Endothelial cell of umbilical vein (primary cell): ENCODE data around the gene AGBL5. TPM values are rescaled to one million over a fixed set of nuclear protein-coding genes. Genes with fewer than 3 reads are reported as not detected.
"Not testable (repeated sequence)": the region's sequence is repeated elsewhere in the genome, so short reads cannot be mapped to it uniquely, and the experiment has no call there.

Experiments
- BruUV-seq: library from RNA; stranded (reverse); fragments of 400-500 nt; replicated peaks from 2 replicates; lab custom pipeline; 2021; lab: Mats Ljungman, UMichigan
- CTCF ChIA-PET: fragments of 300-600, 350-600 bp; sonication (Branson Sonifier 250); formaldehyde crosslinking; loops from one replicate; lab custom pipeline; 2021; ENCODE audit warnings: antibody characterized with exemption, inconsistent platforms; lab: Charles Lee
- POLR2A ChIA-PET: fragments of 300-600, 350-600 bp; sonication (Branson Sonifier 250); formaldehyde crosslinking; loops from one replicate; lab custom pipeline; 2021; ENCODE audit warnings: antibody characterized with exemption, inconsistent platforms; lab: Charles Lee
- DNase-seq: peaks from one replicate; pipeline ENCODE4 v3.0.0-alpha.2; 2011; ENCODE audit warnings: low read depth, low spot score
- FAIRE-seq: peaks from 2 replicates; lab custom pipeline; 2011; peaks lifted over from hg19 to GRCh38; lab: Jason Lieb, UNC
- H2AFZ ChIP-seq: 2 replicates; pipeline ENCODE4 v1.6.0; 2012; ENCODE audit warnings: low read depth, low read length, control low read depth, inconsistent platforms
- H3K27ac ChIP-seq: 2 replicates; pipeline ENCODE4 v1.5.1; 2011; ENCODE audit warnings: low read depth, mild to moderate bottlenecking, control low read depth, low read length, moderate library complexity; ENCODE audit not compliant: insufficient read depth
- H3K27me3 ChIP-seq, 2 experiments: 2 replicates each; pipeline versions ENCODE4 v1.6.0 to v1.6.1; 2011; ENCODE audit warnings: low read length in 2 of 2, mixed read lengths in 1 of 2; ENCODE audit not compliant: control insufficient read depth in 2 of 2, insufficient read depth in 2 of 2
- H3K36me3 ChIP-seq, 2 experiments: 2 replicates in 1 of 2; 3 replicates in 1 of 2; pipeline ENCODE4 v1.5.1; 2011; ENCODE audit warnings: low read length in 2 of 2, mild to moderate bottlenecking in 1 of 2, moderate library complexity in 1 of 2; ENCODE audit not compliant: control insufficient read depth in 2 of 2, insufficient read depth in 2 of 2; ENCODE audit errors: extremely low read depth in 1 of 2
- H3K4me1 ChIP-seq: 3 replicates; pipeline ENCODE4 v1.5.1; 2011; ENCODE audit warnings: mild to moderate bottlenecking, low read length; ENCODE audit not compliant: control insufficient read depth, insufficient read depth; ENCODE audit errors: extremely low read depth
- H3K4me2 ChIP-seq: 2 replicates; pipeline ENCODE4 v1.6.1; 2011; ENCODE audit warnings: low read length, control low read depth, mixed read lengths; ENCODE audit not compliant: insufficient read depth
- H3K4me3 ChIP-seq, 3 experiments: fragments of 200-600 bp in 1 of 3; sonication (generic), shearing (Covaris generic) in 1 of 3; replicated peaks in 1 of 3; 2 replicates each; pipeline ENCODE4 v1.5.1; 2011 to 2016; ENCODE audit warnings: control low read depth in 3 of 3, low read length in 3 of 3, mild to moderate bottlenecking in 2 of 3, inconsistent platforms in 1 of 3, low read depth in 1 of 3, moderate library complexity in 1 of 3; ENCODE audit not compliant: insufficient read depth in 1 of 3
- H3K79me2 ChIP-seq: 2 replicates; pipeline ENCODE4 v1.6.0; 2012; ENCODE audit warnings: low read length, inconsistent platforms; ENCODE audit not compliant: control insufficient read depth, insufficient read depth
- H3K9ac ChIP-seq: replicated peaks from 2 replicates; pipeline ENCODE3; 2011; ENCODE audit warnings: low read length, control low read depth; ENCODE audit not compliant: insufficient read depth; ENCODE audit errors: extremely low read depth
- H3K9me1 ChIP-seq: replicated peaks from 3 replicates; pipeline ENCODE4 v1.6.0; 2011; ENCODE audit warnings: mild to moderate bottlenecking, low read length; ENCODE audit not compliant: control insufficient read depth, insufficient read depth; ENCODE audit errors: extremely low read depth
- H3K9me3 ChIP-seq: replicated peaks from 2 replicates; pipeline ENCODE4 v1.5.1; 2012; ENCODE audit warnings: low read length, inconsistent platforms; ENCODE audit not compliant: control insufficient read depth, insufficient read depth
- H4K20me1 ChIP-seq: replicated peaks from 2 replicates; pipeline ENCODE3; 2011; ENCODE audit warnings: mild to moderate bottlenecking, low read length; ENCODE audit not compliant: control insufficient read depth, insufficient read depth; ENCODE audit errors: extremely low read depth
- EZH2 ChIP-seq: IDR thresholded peaks from 2 replicates; pipeline ENCODE4 v1.6.1; 2012; ENCODE audit warnings: borderline replicate concordance, low read depth, mild to moderate bottlenecking, moderate library complexity, low read length, inconsistent platforms; ENCODE audit not compliant: severe bottlenecking
- GATA2 ChIP-seq: IDR thresholded peaks from 2 replicates; pipeline ENCODE4 v1.7.0; 2011; ENCODE audit warnings: low read depth, mild to moderate bottlenecking, moderate library complexity, mixed read lengths, low read length; ENCODE audit not compliant: insufficient read length, insufficient read depth
- JUN ChIP-seq: IDR thresholded peaks from 2 replicates; pipeline ENCODE4 v1.6.1; 2011; ENCODE audit warnings: borderline replicate concordance, low read depth; ENCODE audit not compliant: insufficient read length, insufficient read depth
- MYC ChIP-seq: IDR thresholded peaks from one replicate; pipeline ENCODE4 v1.6.1; 2011; ENCODE audit warnings: mild to moderate bottlenecking, low read depth, low read length
- POLR2A ChIP-seq: IDR thresholded peaks from 2 replicates; pipeline ENCODE4 v1.6.1; 2012; ENCODE audit warnings: low read depth, mild to moderate bottlenecking, control low read depth, low read length
- POLR2AphosphoS5 ChIP-seq: IDR thresholded peaks from 2 replicates; pipeline ENCODE4 v1.6.1; 2012; ENCODE audit warnings: low read depth, mild to moderate bottlenecking, control low read depth, low read length, moderate library complexity; ENCODE audit not compliant: insufficient read depth
- dilution Hi-C: fragments of 300-500 bp; cut with MboI; formaldehyde crosslinking; loops from one replicate; pipeline ENCODE4 v1.15.0; 2019; ENCODE audit warnings: low sequenced_read_pairs; ENCODE audit not compliant: extremely low pct_ligation_motif_present
- intact Hi-C: fragments of 100-400 bp; cut with micrococcal nuclease; formaldehyde crosslinking; loops from one replicate; pipeline ENCODE4 v1.10.0; 2022
- polyA plus RNA-seq, 4 experiments: library from polyadenylated mRNA; depleted of rRNA in 3 of 4; stranded (reverse) in 3 of 4; unstranded in 1 of 4; fragments of >200 nt; gene quantifications; 2 replicates each; pipeline versions ENCODE4 v1.2.1 to v1.2.3, GENCODE V29; 2011 to 2012; ENCODE audit warnings: missing spikeins in 1 of 4
- total RNA-seq: library from RNA; stranded (reverse); gene quantifications from 2 replicates; pipeline ENCODE4 v1.2.3, GENCODE V29; 2021
- TF ChIP-seq, protein P1 (sequence below), 2 donors: IDR thresholded peaks; 1 replicate in 1 of 2; 2 replicates in 1 of 2; pipeline ENCODE4 v1.5.1; 2011; ENCODE audit warnings: low read length in 2 of 2, mild to moderate bottlenecking in 2 of 2, moderate library complexity in 2 of 2, control low read depth in 1 of 2, inconsistent platforms in 1 of 2, low read depth in 1 of 2; ENCODE audit not compliant: insufficient read depth in 1 of 2; ENCODE audit errors: extremely low read depth in 1 of 2
- TF ChIP-seq, protein P2 (sequence below): IDR thresholded peaks from 2 replicates; pipeline ENCODE4 v1.6.1; 2011; ENCODE audit not compliant: insufficient read depth, insufficient read length

AGBL5 gene
- total and polyA plus RNA-seq, 2 donors (not counting 3 experiments of a cell fraction or from before 2014, with no cell fraction given) = 28.2 to 41.9 TPM

DNA sequence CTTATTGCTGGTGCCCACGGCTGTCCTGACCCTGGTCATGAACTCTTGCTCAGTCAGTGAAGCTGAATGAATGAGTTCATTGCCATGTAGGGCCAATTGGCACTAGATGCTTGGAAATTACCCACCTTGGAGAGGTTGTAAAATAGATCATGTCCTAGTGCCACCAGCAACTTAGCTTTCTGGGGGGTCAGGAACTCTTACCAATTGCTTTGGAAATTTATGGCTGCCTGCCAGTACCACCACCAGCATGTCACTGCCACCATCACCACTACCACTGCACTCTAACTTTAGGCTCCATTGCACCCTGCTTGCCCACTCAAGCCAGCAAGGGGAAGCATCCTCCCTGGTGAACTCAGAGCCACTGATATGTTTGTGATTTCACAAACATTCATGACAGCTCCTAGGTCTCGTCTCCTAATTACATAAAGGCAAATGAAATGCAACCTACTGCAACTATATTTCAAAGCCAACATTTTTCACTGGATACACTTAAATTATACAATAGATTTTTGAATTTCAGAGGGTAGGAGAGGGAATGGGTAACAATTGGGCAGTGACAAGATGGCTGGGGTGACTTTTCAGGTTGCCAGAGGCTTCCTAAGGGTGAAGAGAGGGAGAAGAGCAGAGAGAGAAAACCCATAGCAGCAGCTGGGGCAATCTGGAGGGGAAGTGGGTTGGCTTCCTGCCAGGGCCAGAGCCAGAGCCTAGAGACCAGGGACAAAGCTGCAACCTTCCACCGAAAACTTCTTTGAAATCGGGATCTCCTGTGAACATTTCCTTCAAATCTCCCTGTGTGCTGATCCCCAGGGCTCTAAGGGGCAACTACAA is 23.5 kb downstream of the AGBL5 start:
- ChIA-PET POLR2A (interaction anchor here (0.5 kb wide), 1 partner anchor 13 kb away, joined by 7 read pairs; no protein-coding TSS in a partner anchor), CTCF (interaction anchor here (0.7 to 0.9 kb wide), 2 partner anchors 9 to 667 kb away, joined by 3 read pairs; no protein-coding TSS in a partner anchor)
- BruUV-seq = no TSS peak
- H3K9me3 ChIP-seq = no peaks in the 10 kb centered on the region
- no peaks in the 10 kb centered on the region for H3K36me3 ChIP-seq
- H3K9ac ChIP-seq = no peak overlapping the region
- peaks cover 13% of the 10 kb centered on the region for H3K4me1 ChIP-seq
- TF ChIP-seq, protein P1, sequence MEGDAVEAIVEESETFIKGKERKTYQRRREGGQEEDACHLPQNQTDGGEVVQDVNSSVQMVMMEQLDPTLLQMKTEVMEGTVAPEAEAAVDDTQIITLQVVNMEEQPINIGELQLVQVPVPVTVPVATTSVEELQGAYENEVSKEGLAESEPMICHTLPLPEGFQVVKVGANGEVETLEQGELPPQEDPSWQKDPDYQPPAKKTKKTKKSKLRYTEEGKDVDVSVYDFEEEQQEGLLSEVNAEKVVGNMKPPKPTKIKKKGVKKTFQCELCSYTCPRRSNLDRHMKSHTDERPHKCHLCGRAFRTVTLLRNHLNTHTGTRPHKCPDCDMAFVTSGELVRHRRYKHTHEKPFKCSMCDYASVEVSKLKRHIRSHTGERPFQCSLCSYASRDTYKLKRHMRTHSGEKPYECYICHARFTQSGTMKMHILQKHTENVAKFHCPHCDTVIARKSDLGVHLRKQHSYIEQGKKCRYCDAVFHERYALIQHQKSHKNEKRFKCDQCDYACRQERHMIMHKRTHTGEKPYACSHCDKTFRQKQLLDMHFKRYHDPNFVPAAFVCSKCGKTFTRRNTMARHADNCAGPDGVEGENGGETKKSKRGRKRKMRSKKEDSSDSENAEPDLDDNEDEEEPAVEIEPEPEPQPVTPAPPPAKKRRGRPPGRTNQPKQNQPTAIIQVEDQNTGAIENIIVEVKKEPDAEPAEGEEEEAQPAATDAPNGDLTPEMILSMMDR (IDR thresholded peaks at IDR 0.05; ENCODE audit: extremely low read depth in 1 of 2, insufficient read depth in 1 of 2, low read depth in 1 of 2, low read length in 2 of 2) = no peak
- TF ChIP-seq MYC = no peak
- no peak for TF ChIP-seq JUN
- TF ChIP-seq POLR2A = no peak
- TF ChIP-seq, protein P2, sequence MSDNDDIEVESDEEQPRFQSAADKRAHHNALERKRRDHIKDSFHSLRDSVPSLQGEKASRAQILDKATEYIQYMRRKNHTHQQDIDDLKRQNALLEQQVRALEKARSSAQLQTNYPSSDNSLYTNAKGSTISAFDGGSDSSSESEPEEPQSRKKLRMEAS = no peak
- TF ChIP-seq EZH2 = no peak
- TF ChIP-seq POLR2AphosphoS5 = no peak
- no peak for TF ChIP-seq GATA2
- intact Hi-C loops (no loop called here), dilution Hi-C loops (no loop called here)
- peaks cover 14% of the 10 kb centered on the region for H3K79me2 ChIP-seq
- no peaks in the 10 kb centered on the region for H3K9me1 ChIP-seq
- H2AFZ ChIP-seq = no peak overlapping the region
- H3K27me3 ChIP-seq = no peaks in the 10 kb centered on the region
- H4K20me1 ChIP-seq = no peaks in the 10 kb centered on the region
- no peak overlapping the region for H3K4me2 ChIP-seq
- no peak overlapping the region for H3K27ac ChIP-seq
- H3K4me3 ChIP-seq = no peak overlapping the region
- peak; percentile 33 for DNase-seq
- FAIRE-seq = peak; percentile 40

DNA sequence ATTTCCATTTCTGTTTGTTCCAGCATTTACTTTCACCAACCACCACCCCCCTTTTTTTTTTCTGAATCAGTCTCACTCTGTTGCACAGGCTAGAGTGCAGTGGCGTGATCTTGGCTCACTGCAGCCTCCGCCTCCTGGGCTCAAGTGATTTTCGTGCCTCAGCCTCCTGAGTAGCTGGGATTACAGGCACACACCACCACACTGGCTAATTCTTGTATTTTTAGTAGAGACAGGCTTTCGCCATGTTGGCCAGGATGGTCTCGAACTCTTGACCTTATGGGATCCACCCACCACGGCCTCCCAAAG is 24.1 kb downstream of the AGBL5 start:
- POLR2A ChIA-PET = interaction anchor here (0.5 kb wide), 1 partner anchor 12 kb away, joined by 7 read pairs; no protein-coding TSS in a partner anchor
- H3K27me3 ChIP-seq, H3K9ac ChIP-seq, H3K9me3 ChIP-seq, H3K36me3 ChIP-seq, H2AFZ ChIP-seq, H3K9me1 ChIP-seq, H3K4me3 ChIP-seq, CTCF ChIA-PET, H4K20me1 ChIP-seq, BruUV-seq, H3K4me1 ChIP-seq, H3K79me2 ChIP-seq, dilution Hi-C loops, DNase-seq, H3K4me2 ChIP-seq, H3K27ac ChIP-seq, intact Hi-C loops, FAIRE-seq: not testable (repeated sequence)
